ENCODE results near the gene RPEL1.
A peak's percentile ranks its signal among the peaks of the same experiment; 100 is the strongest.
"Not testable (repeated sequence)": the region's sequence is repeated elsewhere in the genome, so short reads cannot be mapped to it uniquely, and the experiment has no call there.

RPEL1 gene

GRCh38 chr10:103235775-103236174, 9.9 kb upstream of the RPEL1 start:
- no peak for DNase-seq (ENCODE audit: low read depth in 2 of 2)

- no peak for DNase-seq (ENCODE audit: low read depth in 2 of 2)
These were observed 7.0 kb upstream of the RPEL1 start for GRCh38 chr10:103238506-103239252.

GRCh38 chr10:103241262-103242011, 4.2 kb upstream of the RPEL1 start:
- no peak for DNase-seq (ENCODE audit: low read depth in 2 of 2)

GRCh38 chr10:103244666-103245271, 918 bp upstream of the RPEL1 start:
- peak; percentile 19 to 22 for DNase-seq (ENCODE audit: low read depth in 2 of 2)

- no peak for DNase-seq (ENCODE audit: low read depth in 2 of 2)
These were observed 637 bp downstream of the RPEL1 start for GRCh38 chr10:103246324-103246723.

- no peak for DNase-seq (ENCODE audit: low read depth in 2 of 2)
These were observed 8.4 kb downstream of the RPEL1 start for GRCh38 chr10:103254113-103254512.

GRCh38 chr10:103254538-103255325, 9.0 kb downstream of the RPEL1 start:
- DNase-seq (ENCODE audit: low read depth in 2 of 2) = no peak

- DNase-seq (ENCODE audit: low read depth in 2 of 2) = no peak
These were observed 10.9 kb downstream of the RPEL1 start for GRCh38 chr10:103256613-103257012.

GRCh38 chr10:103257812-103258211, 12.1 kb downstream of the RPEL1 start:
- no peak for DNase-seq (ENCODE audit: low read depth in 2 of 2)

- DNase-seq (ENCODE audit: low read depth in 2 of 2) = not testable (repeated sequence)
These were observed 13.2 kb downstream of the RPEL1 start for GRCh38 chr10:103258928-103259327.

- DNase-seq (ENCODE audit: low read depth in 2 of 2) = no peak
These were observed 14.3 kb downstream of the RPEL1 start for GRCh38 chr10:103259989-103260388.

GRCh38 chr10:103262229-103262628, 16.5 kb downstream of the RPEL1 start:
- no peak for DNase-seq (ENCODE audit: low read depth in 2 of 2)

- DNase-seq (ENCODE audit: low read depth in 2 of 2) = no peak
These were observed 20.1 kb downstream of the RPEL1 start for GRCh38 chr10:103265717-103266329.

GRCh38 chr10:103273041-103273441, 27.4 kb downstream of the RPEL1 start:
- no peak for DNase-seq (ENCODE audit: low read depth in 2 of 2)

GRCh38 chr10:103276251-103276895, 30.7 kb downstream of the RPEL1 start:
- no peak for DNase-seq (ENCODE audit: low read depth in 2 of 2)

- DNase-seq (ENCODE audit: low read depth in 2 of 2) = peak; percentile 15 to 23
These were observed 31.4 kb downstream of the RPEL1 start, which contains the start of gene INA for GRCh38 chr10:103276896-103277712. Gene INA (plus strand): TSS chr10:103277138. CDS start chr10:103277212, 74 bp downstream.

GRCh38 chr10:103277713-103278536, 32.2 kb downstream of the RPEL1 start:
- no peak for DNase-seq (ENCODE audit: low read depth in 2 of 2)

GRCh38 chr10:103278537-103278823, 32.8 kb downstream of the RPEL1 start:
- DNase-seq (ENCODE audit: low read depth in 2 of 2) = no peak

GRCh38 chr10:103278862-103279298, 33.2 kb downstream of the RPEL1 start:
- DNase-seq (ENCODE audit: low read depth in 2 of 2) = no peak

All from stimulated activated CD8-positive, alpha-beta memory T cell treated with anti-CD3 and anti-CD28 coated beads, Interleukin-15, amount 100 ng/mL, for 48 hours (primary cell).